NCI-H1417 (cell line): ENCODE measurements around the gene NOTUM.

Source experiments
- DNase-seq, 3 experiments: peaks; one replicate each; lab custom pipeline; 2025; lab: John Stamatoyannopoulos, UW

Gene NOTUM

DNA sequence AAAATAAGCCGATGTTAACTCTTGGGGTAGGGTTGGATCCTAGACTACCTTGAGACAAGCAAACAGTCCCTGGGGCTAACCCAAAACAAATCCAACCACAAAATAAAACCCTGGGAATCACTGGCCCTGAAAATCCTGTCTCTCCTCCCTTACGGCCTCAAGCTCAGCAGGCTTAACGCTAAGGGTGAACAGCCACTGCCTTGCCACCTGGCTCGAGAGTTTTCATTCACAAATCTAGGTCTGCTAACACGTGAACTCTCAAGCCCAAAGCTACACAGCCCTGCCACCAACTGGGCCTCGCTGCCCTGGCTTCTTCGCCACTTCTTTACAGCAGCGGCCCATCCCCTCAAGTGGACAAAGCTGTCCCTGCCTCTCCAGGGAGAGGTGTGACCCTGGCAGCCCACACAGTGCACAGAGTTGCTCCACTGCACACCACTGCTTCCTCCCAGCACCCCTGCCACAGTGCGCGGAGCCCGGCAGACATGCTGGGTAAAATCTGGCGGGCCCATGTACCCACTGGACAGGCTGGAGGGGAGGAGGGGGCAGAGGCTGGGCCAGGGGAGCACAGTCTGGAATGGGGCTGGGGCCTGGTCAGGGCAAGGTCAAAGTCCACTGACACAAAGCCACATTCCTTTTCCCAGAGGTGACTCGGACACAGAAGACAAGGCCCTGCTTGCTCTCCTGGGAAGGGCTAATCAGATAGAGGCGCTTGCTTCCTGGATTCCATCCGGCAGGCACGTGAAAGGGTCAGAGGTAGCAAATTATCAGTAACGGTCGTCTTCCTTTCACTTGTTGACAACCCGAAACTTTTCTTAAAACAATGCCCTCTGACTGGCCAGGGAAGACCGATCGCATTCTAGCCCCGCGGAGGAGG, 50.8 kb downstream of the NOTUM start:
- DNase-seq, result peak in 2 of 3 experiments; percentile 43 to 59

DNA sequence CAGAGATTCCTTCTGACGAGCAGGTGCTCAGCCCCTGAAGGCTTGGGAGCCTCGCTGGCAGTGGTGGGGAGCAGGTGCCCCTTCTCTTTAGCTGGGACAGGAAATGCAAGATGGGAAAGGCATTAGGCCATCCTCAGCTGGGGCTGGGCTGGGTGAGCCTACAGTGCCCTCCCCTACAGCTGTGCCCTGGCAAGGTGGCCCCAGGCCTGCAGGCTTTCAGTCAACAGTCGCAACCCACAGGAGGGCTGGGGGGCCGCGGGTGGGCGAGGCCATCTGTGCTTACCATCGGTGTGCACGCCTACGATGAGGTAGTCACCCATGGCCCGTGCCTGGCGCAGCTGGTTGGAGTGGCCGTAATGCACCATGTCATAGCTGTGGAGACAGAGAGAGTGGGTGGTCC, 51.8 kb downstream of the NOTUM start:
- DNase-seq, result no peak

GRCh38 chr17:81908793-81909192, 52.2 kb downstream of the NOTUM start:
- DNase-seq, result no peak

GRCh38 chr17:81907219-81908145, 53.5 kb downstream of the NOTUM start:
- DNase-seq, result no peak

DNA sequence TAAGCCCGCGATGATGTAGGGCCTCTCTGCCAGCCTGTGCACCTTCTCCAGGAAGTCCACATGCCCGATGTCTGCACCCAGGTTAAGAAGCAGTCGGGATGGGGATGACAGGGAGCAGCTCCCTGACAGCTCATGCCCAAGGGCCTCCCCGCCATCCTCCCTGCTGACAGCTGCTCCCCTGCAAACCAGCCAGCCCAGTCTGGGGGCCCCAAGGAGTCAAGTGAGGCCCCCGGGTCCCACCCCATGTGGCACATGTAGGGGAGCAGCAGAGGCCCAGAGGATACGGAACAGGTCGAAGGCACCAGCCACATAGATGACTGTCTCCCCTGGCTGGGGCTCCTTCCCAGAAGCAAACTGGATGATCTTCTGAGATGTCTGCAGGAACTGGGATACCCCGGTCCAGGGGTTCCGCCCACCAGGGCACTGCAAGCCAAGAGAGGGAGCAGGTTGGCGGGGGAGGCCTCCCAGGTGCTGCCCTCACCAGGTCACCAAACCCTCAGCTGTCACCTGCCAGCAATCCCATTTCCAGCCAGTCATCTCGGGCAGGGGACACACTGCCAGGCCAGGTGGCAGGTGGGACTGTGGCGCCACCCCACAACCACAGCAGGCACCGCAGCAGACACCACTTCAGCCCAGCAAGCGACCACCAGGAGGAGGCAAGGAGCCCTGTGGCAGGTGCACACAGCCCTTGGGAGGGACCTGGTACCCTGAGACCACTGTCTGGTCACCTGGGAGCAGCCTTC, 54.3 kb downstream of the NOTUM start:
- DNase-seq, result no peak

DNA sequence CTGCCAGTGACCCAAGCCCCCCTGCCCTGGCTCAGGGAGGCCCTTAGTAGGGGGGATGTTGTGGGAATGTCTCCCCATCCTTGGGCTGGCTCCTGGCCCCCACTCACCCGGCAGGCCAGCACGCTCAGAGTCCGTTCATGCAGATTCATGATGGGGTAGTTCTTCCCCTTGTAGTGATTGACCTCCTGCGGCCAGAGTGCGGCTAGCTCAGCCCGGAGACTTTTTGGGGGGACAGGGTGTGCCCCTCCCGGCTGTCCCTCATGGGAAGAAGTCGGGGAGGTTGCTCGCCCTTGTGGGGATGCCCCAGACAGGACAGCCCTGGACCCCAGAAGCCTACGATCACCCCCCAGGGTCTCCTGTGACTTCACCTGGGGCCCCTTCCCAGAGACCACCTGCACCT, 55.0 kb downstream of the NOTUM start:
- no peak for DNase-seq

DNA sequence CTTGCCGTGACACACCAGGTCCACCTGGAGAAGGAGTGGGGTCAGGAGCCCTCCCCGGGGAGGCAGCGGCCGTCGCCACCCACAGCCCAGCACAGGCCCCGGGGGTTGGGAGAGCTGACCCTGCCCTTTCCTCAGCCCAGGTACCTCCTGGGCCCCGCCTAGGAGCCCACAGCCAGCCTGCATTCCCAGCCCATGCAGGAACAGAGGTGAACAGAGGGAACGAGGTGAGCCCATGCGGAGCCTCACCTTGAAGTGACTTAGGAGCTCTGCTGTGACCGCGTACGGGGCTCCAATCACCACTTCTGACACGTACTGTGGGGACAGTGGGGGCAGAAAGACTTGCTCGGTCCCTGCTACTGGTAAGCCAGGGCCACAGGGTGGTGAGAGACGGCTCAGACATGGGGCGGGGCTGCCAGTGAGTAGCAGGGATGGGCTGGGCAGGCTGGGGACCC, 55.5 kb downstream of the NOTUM start:
- no peak for DNase-seq

- DNase-seq, result no peak
Observed at GRCh38 chr17:81904600-81905423, 56.2 kb downstream of the NOTUM start.

- no peak for DNase-seq
Observed at GRCh38 chr17:81903896-81904599, 56.9 kb downstream of the NOTUM start.

- DNase-seq, result no peak
Observed at GRCh38 chr17:81903415-81903831, 57.6 kb downstream of the NOTUM start.

- no peak for DNase-seq
Observed at GRCh38 chr17:81902653-81903414, 58.2 kb downstream of the NOTUM start.
